NCI-H2227 treated with DMSO at 0.1 percent for 48 hours (cell line): ENCODE results near the gene LRRC45.
A peak's percentile ranks its signal among the peaks of the same experiment; 100 is the strongest.

Source experiments
- DNase-seq: peaks from one replicate; lab custom pipeline; 2025; lab: John Stamatoyannopoulos, UW

The LRRC45 gene

DNA sequence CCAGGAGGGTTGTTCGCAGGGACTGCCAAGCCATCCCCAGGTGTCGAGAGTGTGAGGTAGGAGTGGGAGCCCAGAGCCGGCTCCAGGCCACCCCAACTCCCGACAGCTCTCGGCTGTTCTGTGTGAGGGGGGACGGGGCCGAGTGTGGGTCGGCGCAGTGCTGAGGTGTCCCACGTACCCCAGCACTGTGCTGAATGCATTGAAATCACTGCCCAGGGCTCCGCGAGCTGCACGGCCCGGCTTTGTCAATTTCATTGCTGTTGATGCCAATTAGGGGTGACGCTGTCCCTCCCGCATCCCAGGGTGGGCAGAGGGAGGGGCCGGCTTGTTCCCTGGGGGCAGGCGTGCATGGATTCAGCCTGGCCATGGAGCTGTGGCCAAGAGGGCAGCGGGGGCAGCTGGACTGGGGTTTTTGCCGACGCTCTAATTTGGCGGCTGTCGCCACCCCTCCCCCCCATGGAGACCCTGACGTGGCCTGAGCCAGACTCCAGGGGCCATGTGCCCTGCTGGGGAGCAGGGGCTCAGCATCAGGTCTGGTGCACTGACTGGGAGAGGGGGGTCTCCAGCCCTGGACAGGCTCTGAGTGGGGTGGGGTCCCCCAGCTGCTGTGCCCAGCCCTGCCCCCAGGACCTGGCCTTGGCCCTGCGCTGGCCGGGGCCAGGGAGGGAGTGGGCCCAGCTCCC lies 14.7 kb upstream of the LRRC45 start:
- DNase-seq = no peak

DNA sequence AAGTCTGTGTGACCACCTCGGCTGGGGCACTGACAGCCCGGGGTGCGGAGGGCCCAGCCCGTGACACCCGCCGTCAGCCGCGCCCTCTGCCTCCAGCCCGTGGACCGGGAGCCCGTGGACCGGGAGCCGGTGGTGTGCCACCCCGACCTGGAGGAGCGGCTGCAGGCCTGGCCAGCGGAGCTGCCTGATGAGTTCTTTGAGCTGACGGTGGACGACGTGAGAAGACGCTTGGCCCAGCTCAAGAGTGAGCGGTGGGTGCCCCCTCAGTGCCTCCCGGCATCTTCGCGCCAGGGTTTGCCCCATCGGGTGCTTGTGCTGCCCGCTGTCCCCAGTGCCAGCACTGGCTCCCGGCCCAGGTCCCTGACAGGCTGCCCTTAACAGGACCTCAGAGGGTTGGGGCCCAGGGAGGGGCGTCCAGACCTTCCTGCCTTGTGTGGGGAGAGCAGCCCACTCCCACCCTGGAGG lies 14.1 kb upstream of the LRRC45 start:
- no peak for DNase-seq

DNA sequence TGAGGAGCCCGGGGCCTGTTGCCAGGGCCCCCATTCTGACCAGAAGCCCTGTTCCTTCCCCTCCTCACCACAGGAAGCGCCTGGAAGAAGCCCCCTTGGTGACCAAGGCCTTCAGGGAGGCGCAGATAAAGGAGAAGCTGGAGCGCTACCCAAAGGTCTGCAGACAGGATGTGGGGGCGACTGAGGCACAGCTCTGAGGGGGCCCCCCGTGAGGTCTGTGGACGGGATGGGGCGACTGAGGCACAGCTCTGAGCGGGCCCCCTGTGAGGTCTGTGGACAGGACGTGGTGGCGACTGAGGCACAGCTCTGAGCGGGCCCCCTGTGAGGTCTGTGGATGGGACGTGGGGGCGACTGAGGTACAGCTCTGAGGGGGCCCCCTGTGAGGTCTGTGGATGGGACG lies 13.7 kb upstream of the LRRC45 start:
- DNase-seq = no peak

DNA sequence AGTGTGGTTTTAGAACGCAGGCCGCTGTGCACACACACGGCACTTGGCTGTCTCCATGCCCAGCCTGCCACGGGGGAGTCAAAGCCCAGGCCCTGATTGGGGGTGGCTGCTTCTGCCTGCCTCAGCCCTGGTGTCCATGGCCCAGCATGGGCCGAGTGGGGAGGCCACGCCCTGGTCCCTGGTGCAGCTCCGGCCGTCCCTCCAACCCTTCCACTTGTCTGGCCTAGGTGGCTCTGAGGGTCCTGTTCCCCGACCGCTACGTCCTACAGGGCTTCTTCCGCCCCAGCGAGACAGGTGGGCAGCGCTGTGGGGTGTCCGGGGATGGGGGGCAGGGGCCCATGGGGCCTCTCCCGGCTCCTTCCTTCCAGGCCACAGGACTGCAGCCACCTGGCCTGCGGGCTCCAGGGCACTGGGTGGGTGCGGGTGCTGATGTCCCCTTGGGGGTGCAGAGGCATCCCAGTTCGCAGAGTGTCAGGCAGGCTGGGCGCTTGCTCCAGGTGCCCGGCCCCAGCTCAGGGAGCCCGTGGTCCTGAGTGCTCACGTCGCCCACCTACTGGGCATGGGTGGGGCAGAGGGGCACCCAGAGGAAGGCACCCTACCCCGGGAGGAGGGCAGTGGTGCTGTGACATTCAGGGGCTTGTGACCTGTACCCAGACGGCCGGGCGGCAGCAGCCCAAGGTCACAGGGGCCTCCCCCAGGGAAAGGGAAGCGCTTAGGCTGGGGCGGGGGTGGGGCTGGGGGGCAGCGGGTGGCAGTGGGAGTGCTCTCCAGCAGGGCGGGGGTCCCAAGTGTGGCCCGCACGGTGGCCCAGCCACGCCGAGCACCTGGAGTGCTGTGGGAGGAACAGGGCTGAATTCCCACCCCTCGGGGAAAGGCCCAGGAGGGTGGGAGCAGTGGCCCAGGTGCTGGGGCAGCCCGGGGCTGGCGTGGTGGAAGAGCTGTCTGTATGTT lies 12.3 kb upstream of the LRRC45 start:
- DNase-seq = no peak

DNA sequence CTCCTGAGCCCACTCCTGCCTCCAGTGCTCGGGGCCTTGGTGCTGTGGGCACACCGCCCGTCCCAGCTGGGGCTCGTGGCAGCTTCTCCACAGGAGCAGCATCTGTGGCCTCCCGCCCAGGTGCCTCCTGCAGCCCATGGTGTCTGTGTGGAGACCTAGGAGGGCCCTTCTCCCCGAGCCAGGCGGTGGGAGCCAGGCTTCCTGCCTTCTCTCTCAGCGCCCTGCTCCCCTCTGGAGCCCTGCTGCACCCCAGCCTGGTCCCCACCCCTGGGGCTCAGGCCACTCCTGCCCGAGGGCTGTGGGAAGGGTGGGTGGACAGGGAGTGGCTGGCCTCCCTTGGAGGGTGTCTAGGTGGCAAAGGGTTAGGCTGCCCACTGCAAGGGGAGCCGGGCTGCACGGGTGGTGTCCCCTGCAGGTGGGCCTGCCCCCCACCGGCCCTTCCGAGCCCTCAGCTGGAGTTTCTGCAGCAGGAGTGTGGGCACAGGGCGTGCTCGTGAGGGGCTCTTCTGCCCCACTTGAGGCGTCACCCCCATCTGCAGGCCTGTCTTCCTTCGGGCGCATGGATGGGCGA lies 11.4 kb upstream of the LRRC45 start:
- no peak for DNase-seq

DNA sequence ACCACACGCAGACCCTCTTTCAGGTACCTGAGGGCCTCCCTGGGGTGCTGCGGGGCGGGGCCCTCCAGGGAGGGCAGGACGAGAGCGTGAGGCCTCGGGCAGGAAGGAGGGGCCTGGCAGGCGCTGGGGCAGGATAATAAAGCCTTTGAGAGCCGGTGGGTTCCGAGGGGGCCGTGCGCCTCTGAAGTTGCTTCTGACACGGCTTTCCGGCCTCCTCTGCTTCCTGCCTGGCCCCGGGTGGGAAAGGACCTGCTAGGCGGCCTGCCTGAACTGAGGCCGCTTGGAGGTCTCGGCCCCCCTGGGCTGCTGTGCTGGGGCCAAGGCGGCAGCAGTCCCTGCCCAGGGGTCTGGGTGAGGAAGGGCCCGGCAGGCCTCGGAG lies 10.9 kb upstream of the LRRC45 start:
- DNase-seq = no peak

DNA sequence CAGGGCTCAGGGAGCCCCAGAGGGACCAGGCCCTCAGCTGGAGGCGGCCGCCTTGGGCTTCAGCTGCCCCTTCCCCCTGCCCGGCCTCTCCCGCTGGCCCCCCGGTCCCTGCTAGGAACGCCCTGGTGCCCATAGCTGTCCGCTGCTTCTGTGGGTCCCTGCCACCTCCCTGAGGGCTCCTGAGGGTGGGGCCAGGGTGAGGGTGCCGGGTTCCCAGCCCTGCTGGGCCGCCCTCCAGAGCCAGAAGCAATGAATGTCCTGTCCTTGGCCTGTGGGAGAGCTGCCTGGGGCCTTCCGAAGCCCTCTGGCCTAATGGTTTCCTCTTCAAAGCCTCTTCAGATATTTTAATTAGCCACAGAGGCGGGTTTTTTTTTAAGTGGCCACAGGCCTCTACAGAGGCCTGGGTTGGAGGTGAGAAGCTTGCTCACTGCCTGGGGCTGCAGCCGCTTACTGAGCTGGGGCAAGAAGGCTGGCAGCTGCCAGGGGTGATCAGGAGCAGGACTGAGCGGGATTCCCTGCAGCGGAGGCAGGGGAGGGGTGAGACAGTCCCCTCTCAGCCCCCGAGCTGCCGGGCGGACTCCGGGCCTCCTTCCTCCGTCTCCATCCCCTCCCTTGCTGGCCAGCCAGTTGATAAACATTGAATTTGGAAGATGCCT lies 10.3 kb upstream of the LRRC45 start:
- peak; percentile 33 for DNase-seq

DNA sequence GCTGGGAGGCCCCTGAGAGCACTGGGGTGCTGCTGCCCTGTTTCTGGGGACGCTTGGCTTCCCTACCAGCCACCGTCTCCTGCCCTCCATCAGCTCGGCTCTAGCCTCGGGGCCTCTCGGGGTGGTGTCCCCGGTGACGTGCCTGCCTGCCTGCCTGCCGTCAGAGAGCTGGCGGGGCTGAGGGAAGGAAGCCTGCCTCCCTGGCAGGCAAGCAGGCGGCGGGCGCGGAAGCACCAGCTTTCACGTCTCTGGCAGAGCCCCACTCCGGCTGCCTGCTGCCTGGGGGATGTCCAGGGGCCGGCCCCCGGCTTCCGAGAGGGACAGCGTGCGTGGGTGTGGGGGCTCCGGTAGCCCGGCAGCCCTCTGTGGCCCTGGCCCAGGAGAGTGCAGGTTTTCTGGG lies 9.8 kb upstream of the LRRC45 start:
- peak; percentile 27 for DNase-seq

DNA sequence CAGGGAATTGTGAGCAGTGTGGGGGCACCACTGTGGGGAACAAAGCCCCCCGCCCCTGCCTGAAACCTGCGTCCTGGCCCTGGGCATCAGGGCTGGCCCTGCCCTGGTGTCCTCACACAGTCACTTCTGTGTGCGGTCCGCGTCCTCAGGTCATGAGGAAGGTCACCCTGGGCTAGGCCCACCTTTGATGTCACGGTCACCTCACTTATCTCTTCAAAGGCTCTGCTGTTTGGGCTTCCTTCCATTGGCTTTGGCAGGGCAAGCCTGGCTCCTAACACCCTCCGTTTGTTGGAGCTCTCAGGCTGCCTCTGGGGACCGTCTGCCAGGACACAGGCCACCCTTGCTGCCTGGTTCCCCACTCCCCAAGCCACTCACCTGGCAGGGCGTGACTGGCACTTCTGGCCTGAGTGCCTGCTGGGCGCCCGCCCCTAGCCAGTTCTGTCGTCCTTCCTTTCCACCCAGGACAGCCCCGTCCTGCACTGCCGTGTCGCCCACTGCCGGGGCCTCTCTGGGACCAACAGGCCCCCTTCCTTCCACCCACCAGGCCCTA lies 9.3 kb upstream of the LRRC45 start:
- no peak for DNase-seq

DNA sequence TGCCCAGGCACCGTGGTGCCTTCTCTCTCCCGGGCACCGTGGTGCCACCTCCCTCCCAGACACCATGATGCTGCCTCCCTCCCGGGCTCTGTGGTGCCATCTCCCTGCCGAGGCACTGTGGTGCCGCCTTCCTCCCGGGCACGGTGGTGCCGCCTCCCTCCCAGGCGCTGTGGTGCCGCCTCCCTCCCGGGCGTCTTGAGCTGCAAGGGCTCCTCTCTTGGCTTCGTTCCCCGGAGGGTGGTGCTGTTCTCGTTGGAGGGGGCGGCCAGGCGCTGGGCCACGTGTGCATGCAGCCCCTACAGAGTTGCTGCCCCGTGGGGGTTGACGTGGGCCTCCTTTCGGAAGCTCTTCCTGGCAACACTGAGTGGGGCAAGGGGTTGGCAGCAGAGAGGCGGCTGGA lies 8.7 kb upstream of the LRRC45 start:
- DNase-seq = no peak

DNA sequence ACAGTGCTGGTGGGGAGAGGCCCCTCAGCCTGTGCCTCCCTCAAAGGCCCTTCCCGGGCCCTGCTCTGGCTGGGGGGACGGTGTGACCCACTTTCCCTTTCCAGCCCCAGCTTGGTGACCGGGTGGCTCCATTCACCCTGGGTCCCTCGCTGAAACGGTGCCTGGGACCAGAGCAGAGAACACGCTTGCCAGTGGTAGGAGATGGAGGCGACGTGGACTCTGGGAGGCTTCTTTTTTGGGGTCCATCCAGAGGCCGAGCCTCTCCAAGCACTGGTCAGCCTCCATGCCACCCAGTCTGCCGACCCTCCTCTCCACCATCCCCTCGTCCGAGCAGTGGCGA lies 8.2 kb upstream of the LRRC45 start:
- no peak for DNase-seq

DNA sequence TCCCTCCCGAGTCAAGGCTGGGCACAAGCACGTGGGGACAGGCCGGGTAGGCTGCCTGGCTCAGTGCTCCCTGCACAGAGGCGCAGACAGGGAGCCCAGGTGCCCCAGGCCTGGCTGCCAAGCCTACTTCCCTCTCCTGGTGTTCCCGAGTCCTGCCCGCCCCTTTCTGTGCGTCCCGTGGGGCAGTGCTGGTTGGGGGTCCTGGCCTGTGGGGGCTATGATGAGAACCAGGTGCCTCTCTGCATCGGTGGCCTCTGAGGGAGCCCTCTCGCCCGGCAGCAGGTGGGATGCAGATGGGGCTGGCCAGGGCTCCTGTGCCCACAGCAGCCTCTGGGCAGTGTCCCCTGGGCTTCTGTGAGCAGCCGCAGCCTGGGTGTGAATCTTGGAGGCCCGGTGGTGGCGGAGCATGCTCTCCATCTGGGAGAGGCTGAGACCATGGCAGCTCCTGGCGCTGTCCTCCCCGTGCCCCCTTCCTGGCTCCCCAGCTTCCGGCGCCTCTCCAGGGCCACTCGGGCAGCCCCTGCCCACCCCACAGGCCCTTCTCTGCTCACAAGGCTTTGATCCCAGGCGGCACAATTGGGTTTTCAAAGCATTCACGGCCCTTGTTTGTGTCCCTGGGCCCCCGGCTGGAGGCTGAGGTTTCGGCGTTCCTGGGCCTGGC lies 7.7 kb upstream of the LRRC45 start:
- DNase-seq = no peak

DNA sequence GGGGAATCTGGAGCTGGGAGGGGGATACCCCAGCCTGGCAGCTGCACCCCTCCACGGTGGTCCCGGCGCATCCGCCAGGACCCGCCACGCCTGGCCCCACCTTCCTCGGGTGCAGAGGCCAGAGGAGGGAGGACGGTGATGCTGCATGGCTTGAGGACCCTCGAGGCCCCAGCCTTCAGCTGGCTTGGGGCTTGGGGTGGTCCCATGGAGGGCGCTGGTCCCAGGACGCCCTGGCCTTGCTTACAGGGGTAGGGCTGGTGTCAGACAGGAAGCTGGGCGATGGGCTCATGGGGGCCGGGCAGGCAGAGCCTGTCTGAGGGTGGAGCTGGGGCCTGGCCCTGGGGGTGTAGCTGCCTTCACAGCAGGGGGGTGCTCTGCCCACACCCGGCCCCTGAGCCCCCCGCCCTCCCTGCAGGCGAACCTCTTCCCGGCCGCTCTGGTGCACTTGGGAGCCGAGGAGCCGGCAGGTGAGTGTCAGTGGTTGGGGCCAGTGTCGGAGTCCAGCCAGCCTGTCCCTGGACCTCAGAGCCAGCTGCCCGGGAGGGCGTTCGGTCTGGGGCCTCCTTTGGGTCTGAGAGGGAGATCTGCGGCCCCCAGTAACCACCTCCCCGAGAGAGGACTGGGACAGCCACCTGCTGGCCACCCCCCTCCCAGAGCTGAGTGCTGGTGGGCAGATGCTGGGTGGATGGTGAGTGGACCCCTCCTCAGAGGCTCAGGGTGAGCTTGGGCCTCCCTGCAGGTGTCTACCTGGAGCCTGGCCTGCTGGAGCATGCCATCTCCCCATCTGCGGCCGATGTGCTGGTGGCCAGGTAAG lies 6.8 kb upstream of the LRRC45 start:
- DNase-seq = no peak

DNA sequence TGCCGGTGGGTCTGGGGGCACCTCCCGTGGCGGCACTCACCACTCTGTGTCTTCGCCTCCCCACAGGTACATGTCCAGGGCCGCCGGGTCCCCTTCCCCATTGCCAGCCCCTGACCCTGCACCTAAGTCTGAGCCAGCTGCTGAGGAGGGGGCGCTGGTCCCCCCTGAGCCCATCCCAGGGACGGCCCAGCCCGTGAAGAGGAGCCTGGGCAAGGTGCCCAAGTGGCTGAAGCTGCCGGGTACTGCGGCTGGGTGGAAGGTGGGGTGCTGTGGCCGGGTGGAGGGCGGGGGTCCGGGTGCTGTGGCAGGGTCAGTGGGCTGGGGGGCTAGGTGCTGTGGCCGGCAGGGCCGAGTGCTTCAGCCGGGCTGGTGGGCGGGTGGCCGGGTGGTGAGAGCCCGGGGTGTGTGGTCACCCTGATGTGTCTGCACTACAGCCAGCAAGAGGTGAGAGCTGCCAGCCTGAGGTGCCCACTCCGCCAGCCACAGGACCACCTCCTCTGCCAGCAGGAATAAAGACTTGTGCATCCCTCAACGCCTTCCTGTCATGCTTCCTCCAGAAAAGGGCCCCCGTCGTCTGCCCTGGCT lies 6.1 kb upstream of the LRRC45 start:
- no peak for DNase-seq

DNA sequence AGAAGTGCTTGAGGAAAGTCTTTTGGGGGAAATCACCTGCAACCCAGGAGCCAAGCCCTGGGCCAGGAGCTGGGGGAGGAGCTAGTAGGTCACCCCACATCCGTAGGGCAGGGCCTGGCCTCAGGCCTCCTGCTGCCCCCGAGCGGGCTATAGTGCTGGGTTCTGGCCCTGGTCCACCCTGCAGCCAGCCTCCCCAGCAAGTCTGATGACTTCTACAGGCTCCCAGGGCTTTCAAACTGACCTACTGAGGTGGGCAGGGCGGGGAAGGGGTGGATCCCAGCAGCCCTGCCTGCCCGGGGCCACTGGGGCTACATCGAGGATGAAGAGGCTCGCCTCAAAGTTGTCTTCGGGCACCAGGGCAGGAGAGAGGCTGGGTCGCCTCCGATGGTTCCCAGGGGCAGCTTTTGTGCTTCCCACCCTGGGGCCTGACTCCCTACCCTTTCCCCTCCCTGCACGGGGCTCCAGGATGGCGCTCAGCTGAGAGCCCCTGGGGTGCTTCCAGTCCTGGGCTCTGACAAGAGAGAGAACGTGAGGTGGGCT lies 5.4 kb upstream of the LRRC45 start:
- DNase-seq = no peak

DNA sequence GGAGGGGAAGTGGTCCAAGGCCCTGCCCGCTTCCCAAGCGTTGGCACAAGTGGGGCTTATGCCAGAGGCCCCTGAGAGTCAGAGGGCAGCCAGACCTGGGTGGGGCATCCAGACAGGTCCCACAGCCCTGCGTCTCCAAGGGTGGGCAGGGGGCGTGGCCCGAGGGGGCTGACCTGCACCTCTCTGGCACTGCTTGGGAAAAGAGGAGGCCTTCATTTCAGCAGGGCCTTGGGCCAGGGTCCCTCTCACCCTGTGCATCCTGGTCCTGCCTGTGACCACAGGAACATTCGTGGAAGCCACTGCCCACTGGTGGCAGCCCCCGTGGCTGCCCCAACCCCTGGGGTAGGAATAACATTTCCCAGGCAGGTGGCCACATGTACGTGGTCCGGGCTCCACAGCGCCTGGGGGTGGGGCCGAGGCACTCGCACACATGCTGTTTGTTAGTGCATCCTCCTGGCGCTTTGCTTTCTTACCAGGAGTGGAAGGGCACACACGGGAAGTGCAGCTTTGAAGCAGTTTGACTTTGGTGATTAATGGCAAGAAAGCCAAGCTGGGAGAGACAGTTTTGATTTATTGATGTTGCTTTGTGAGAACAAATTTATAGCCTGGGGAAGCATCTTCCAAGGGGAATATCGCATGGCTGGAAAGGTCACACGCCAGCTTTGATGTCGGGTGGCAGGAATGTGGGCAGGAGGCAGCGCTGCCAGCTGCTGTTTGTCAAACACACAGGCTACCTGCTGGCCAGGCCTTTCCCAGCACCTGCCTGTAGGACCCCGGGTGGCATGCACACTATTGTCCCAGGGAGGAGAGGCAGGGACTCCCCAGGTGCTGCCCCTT lies 4.7 kb upstream of the LRRC45 start:
- peak; percentile 40 for DNase-seq

DNA sequence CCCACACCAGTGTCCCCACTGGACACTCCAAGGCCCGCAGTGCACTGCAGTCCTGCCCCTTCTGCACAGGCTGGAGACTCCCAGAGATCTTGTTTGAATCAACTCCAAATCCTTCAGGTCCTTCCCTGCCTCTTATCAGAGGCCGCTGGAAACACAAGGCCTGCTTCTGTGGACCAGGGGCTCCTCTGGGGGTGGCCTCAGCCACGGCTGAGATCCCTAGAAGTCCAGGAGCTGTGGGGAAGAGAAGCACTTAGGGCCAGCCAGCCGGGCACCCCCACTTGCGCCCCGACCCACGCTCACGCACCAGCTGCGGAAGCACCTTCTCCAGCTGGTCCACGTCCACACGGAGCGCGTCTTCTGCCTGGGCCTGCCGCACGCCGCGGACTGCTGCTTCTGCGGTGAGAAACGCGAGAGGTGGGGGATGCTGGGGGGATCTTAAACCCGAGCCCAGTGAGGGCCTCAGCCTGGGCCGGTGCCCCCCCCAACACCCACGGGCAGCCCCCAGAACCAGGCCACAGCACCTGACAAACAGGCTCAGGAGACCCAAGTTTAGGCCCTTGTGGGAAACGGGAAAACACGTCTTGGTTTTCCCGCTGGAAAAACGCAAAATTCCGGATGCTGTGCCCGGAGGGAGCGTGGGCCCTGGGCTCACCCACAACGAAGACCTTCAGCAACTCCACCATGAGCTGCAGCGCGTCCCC lies 4.0 kb upstream of the LRRC45 start:
- no peak for DNase-seq

DNA sequence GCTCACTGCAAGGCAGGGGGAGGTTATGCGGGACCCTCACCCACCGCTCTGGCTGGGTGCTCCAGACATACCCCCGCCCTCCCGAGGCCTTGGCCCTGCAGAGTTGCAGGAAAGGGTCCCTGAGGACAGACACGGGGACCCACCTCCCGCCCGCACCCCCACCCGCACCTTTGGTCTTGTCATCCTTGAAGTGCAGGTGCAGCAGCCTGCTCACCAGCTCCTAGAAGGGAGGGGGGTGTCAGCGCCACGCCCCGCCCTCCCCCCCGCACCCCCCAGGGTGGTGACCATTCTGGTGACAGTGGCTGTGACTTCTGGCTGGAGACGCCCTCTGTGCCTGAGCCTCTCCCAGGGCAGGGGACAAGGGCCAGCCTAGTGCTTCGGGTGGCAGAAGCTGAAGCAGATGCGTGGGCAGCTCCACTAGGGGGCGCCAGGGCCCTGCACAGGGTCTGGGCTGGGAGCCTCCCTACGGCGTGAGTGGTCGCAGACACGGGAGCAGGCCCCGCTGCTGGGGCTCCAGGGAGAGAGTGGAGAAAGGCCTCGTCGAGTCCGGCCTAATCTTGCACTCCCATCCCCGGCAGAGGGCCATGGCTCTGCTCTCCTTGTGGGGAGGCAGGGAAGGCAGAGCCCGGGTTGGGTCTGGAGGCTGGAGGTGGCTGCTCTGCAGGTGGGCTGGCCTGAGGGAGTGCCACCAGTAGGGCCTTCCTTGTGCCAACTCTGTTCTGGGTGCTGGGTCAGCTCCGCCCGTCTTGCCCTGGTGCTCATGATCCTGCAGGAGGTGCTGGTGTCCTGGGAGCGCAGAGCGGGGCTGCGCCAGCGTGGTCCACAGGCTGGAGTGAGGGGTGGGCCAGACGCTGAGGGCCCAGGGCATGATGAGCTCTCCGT lies 3.2 kb upstream of the LRRC45 start:
- DNase-seq = no peak
